ENCODE results near the gene RAD51AP2.

DNA sequence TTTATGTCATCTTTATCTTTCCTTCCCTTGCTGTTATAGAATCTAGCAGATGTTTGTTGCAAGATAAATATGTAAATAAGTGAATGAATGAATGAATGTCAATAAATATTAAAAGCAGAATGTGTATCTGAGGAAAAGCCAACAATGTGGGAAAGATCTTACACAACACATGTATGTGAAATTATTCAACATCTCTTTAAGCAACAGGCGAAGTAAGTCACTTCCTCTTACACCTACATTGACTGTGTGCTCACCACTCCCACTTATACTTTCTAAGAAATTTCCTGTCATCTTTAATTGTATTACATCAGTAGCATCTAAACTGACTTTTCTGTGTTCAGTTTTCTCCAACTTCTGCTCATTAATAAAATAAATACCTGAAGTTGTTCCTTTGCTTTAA is 43.0 kb downstream of the RAD51AP2 start:
- TF ChIP-seq, protein P1, sequence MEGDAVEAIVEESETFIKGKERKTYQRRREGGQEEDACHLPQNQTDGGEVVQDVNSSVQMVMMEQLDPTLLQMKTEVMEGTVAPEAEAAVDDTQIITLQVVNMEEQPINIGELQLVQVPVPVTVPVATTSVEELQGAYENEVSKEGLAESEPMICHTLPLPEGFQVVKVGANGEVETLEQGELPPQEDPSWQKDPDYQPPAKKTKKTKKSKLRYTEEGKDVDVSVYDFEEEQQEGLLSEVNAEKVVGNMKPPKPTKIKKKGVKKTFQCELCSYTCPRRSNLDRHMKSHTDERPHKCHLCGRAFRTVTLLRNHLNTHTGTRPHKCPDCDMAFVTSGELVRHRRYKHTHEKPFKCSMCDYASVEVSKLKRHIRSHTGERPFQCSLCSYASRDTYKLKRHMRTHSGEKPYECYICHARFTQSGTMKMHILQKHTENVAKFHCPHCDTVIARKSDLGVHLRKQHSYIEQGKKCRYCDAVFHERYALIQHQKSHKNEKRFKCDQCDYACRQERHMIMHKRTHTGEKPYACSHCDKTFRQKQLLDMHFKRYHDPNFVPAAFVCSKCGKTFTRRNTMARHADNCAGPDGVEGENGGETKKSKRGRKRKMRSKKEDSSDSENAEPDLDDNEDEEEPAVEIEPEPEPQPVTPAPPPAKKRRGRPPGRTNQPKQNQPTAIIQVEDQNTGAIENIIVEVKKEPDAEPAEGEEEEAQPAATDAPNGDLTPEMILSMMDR (IDR thresholded peaks at IDR 0.05; ENCODE audit: insufficient read depth, low read length), result no peak
- TF ChIP-seq GABPA (IDR thresholded peaks at IDR 0.05; ENCODE audit: low read depth), result no peak

Measured in HL-60 (cell line).